Measurements from ENCODE around the gene NAPA. TPM values are rescaled to one million over a fixed set of nuclear protein-coding genes. Genes with fewer than 3 reads are reported as not detected.

NAPA gene
- 63.0 and 80.6 TPM in 2 replicates for total RNA-seq (ENCODE audit: low replicate concordance)
- long read RNA-seq, transcript NAPA-201 (11 exons, 1,839 nt) = major isoform, 9 of 17 reads
- long read RNA-seq, partial matches to known transcripts = 2 of 17 reads
- long read RNA-seq, other reads (novel, unspliced or antisense) = 5 of 17 reads

- TF ChIP-seq CTCF (conservative IDR thresholded peaks at IDR 0.05) = no peak
Measured at GRCh38 chr19:47514869-47515588, at the start of gene NAPA. TSS of gene NAPA (minus strand) at chr19:47515063. CDS start at chr19:47514940, 123 bp downstream.

GRCh38 chr19:47564081-47564480, 49.2 kb upstream of the NAPA start:
- H3K27me3 Mint-ChIP-seq = no peaks in the 10 kb centered on the region
- no peak for DNase-seq (ENCODE audit: extremely low spot score, unreplicated experiment)
- H3K36me3 Mint-ChIP-seq = no peaks in the 10 kb centered on the region
- H3K4me3 Mint-ChIP-seq = no peak overlapping the region
- no peak for TF ChIP-seq CTCF (conservative IDR thresholded peaks at IDR 0.05)
- peak overlapping the region; percentile 52 for H3K27ac Mint-ChIP-seq
- no peaks in the 10 kb centered on the region for H3K4me1 Mint-ChIP-seq (ENCODE audit: unreplicated experiment)
- no peaks in the 10 kb centered on the region for H3K9me3 Mint-ChIP-seq

More at GRCh38 chr19:47514869-47515588, at the start of gene NAPA:
- DNase-seq (ENCODE audit: extremely low spot score, unreplicated experiment) = peak; percentile 100
- peaks cover 33% of the 10 kb centered on the region for H3K4me1 Mint-ChIP-seq (ENCODE audit: unreplicated experiment)
- H3K36me3 Mint-ChIP-seq = peaks cover 6% of the 10 kb centered on the region
- peaks cover 5% of the 10 kb centered on the region for H3K27me3 Mint-ChIP-seq
- H3K4me3 Mint-ChIP-seq = peak within 1 kb of the TSS; percentile 95
- H3K9me3 Mint-ChIP-seq = no peaks in the 10 kb centered on the region
- H3K27ac Mint-ChIP-seq = peak within 1 kb of the TSS; percentile 95

- DNase-seq (ENCODE audit: extremely low spot score, unreplicated experiment) = no peak
- TF ChIP-seq CTCF (conservative IDR thresholded peaks at IDR 0.05) = no peak
- Mint-ChIP-seq H3K27ac (no peak overlapping the region), H3K4me1 (ENCODE audit: unreplicated experiment) (no peaks in the 10 kb centered on the region), H3K9me3 (no peaks in the 10 kb centered on the region), H3K36me3 (no peaks in the 10 kb centered on the region), H3K4me3 (no peak overlapping the region), H3K27me3 (no peaks in the 10 kb centered on the region)
Measured at GRCh38 chr19:47561440-47562057, 46.7 kb upstream of the NAPA start.

GRCh38 chr19:47560999-47561398, 46.1 kb upstream of the NAPA start:
- no peak overlapping the region for H3K4me3 Mint-ChIP-seq
- no peak for DNase-seq (ENCODE audit: extremely low spot score, unreplicated experiment)
- no peak overlapping the region for H3K27ac Mint-ChIP-seq

GRCh38 chr19:47550129-47550528, 35.3 kb upstream of the NAPA start:
- Mint-ChIP-seq H3K4me1 (ENCODE audit: unreplicated experiment) (no peaks in the 10 kb centered on the region), H3K4me3 (no peak overlapping the region), H3K9me3 (no peaks in the 10 kb centered on the region), H3K36me3 (no peaks in the 10 kb centered on the region), H3K27me3 (peaks cover 3% of the 10 kb centered on the region), H3K27ac (no peak overlapping the region)
- no peak for DNase-seq (ENCODE audit: extremely low spot score, unreplicated experiment)
- no peak for TF ChIP-seq CTCF (conservative IDR thresholded peaks at IDR 0.05)

More at GRCh38 chr19:47560999-47561398, 46.1 kb upstream of the NAPA start:
- Mint-ChIP-seq H3K27me3 (no peaks in the 10 kb centered on the region), H3K36me3 (no peaks in the 10 kb centered on the region), H3K4me1 (ENCODE audit: unreplicated experiment) (no peaks in the 10 kb centered on the region), H3K9me3 (no peaks in the 10 kb centered on the region)
- no peak for TF ChIP-seq CTCF (conservative IDR thresholded peaks at IDR 0.05)
